ENCODE measurements around the gene KCNB1.

The KCNB1 gene

GRCh38 chr20:49496043-49496442 is 13.6 kb upstream of the KCNB1 start:
- DNase-seq (ENCODE audit: extremely low spot score) = no peak
- TF ChIP-seq, protein P1, sequence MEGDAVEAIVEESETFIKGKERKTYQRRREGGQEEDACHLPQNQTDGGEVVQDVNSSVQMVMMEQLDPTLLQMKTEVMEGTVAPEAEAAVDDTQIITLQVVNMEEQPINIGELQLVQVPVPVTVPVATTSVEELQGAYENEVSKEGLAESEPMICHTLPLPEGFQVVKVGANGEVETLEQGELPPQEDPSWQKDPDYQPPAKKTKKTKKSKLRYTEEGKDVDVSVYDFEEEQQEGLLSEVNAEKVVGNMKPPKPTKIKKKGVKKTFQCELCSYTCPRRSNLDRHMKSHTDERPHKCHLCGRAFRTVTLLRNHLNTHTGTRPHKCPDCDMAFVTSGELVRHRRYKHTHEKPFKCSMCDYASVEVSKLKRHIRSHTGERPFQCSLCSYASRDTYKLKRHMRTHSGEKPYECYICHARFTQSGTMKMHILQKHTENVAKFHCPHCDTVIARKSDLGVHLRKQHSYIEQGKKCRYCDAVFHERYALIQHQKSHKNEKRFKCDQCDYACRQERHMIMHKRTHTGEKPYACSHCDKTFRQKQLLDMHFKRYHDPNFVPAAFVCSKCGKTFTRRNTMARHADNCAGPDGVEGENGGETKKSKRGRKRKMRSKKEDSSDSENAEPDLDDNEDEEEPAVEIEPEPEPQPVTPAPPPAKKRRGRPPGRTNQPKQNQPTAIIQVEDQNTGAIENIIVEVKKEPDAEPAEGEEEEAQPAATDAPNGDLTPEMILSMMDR (IDR thresholded peaks at IDR 0.05; ENCODE audit: control extremely low read depth, extremely low read depth, low read depth, missing control alignments) = no peak
- ChIA-PET POLR2A (no interaction called here), CTCF (no interaction called here)

DNA sequence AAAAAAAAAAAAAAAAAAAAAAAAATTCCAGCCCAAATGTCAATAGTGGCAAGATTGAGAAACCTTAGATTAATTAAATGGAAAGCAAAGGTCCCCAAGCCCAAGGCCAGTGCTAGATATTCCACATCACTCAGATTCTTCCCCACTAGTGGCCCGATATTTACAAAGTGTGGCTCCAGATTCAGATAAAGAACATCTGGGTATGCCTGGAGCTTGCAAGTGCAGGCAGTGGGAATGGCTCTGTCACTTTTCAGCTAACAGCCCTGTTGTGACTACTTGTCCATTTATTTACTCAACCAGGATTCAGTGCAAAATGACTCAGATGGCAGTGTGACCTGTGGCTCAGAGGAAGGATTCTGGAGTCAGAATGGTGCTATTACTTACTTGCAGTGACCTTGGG is 8.2 kb upstream of the KCNB1 start:
- no peak for DNase-seq (ENCODE audit: extremely low spot score)
- CTCF ChIA-PET = no interaction called here
- TF ChIP-seq, protein P1 (IDR thresholded peaks at IDR 0.05; ENCODE audit: control extremely low read depth, extremely low read depth, low read depth, missing control alignments) = no peak
- POLR2A ChIA-PET = no interaction called here

DNA sequence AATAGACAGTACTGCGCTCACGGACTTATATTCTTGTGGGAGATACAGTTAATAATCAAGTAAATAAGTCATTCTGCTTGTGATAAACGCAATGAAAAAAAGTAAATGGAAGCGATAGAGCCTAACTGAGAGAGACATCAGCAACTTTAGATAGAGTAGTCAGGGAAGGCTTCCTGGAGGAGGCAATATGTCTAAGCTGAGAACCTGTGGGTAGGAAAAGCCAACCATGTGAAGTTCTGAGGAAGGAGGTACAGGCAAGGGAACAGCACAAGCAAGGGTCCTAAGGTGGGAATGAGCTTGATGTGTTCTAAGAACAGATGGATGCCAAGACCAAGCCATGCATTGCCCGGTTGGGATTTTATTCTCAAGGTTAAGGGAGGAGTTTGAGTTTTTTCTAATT is 7.2 kb upstream of the KCNB1 start:
- POLR2A ChIA-PET = no interaction called here
- TF ChIP-seq, protein P1 (IDR thresholded peaks at IDR 0.05; ENCODE audit: control extremely low read depth, extremely low read depth, low read depth, missing control alignments) = no peak
- CTCF ChIA-PET = interaction anchor here (1.4 kb wide), 1 partner anchor 13 kb away, joined by 4 read pairs; no protein-coding TSS in a partner anchor
- DNase-seq (ENCODE audit: extremely low spot score) = no peak

GRCh38 chr20:49486064-49486463 is 3.6 kb upstream of the KCNB1 start:
- POLR2A ChIA-PET = no interaction called here
- no peak for DNase-seq (ENCODE audit: extremely low spot score)
- TF ChIP-seq, protein P1 (IDR thresholded peaks at IDR 0.05; ENCODE audit: control extremely low read depth, extremely low read depth, low read depth, missing control alignments) = no peak
- CTCF ChIA-PET = interaction anchor here (1.2 to 2.3 kb wide), 2 partner anchors 102 to 152 kb away, joined by 3 to 8 read pairs; no protein-coding TSS in a partner anchor

GRCh38 chr20:49485563-49485962 is 3.1 kb upstream of the KCNB1 start:
- DNase-seq (ENCODE audit: extremely low spot score) = no peak
- TF ChIP-seq, protein P1 (IDR thresholded peaks at IDR 0.05; ENCODE audit: control extremely low read depth, extremely low read depth, low read depth, missing control alignments) = no peak
- POLR2A ChIA-PET = no interaction called here
- CTCF ChIA-PET = interaction anchor here (1.2 to 2.3 kb wide), 3 partner anchors 14 to 151 kb away, joined by 3 to 8 read pairs (median 4); no protein-coding TSS in a partner anchor

DNA sequence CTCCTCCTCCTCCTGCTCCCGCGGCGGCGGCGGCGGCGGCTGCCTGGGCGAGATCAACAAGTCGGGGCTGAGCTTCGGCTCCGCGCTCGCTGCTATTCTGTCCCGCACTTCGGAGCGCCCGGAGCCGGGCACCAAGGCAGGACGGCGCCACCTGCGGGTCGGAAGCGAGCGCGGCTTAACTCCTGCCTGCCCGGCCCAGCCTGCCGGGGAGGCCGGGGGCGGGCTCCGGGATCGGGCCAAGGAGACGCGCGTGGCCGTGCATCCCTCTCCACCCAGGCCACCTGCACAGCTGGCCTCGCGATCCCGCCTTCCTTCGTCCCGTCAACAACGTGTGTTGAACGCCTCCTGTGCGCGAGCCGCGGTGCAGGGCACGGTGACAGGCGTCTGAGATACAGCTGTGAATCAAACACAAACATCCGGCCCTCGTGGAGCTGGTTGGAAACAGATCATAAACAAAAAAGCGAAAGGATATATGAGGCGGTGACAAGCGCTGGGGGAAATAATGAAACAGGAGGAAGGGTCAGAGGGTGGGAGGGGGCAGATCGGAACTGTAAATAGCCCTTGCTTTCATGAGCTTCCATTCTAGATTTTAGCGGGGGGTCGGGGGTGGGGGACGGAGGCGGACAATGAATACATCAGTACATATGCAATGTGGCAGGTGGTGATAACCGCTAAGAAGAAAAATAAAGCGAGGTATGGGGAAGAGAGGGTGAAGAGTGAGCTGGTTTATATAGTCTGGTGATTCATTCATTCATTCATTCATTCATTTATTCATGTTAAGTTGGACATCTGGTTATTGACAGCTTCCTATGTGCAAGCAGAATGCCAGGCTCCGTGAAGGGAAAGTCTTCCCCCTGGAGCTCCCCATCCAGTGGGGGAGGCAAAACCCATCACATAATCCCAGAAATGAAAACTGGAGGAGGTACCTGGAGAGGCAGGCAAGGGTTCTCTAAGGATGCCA is 2.0 kb upstream of the KCNB1 start:
- peak; percentile 77 for DNase-seq (ENCODE audit: extremely low spot score)
- TF ChIP-seq, protein P1 (IDR thresholded peaks at IDR 0.05; ENCODE audit: control extremely low read depth, extremely low read depth, low read depth, missing control alignments) = peak; percentile 63
- POLR2A ChIA-PET = no interaction called here
- CTCF ChIA-PET = interaction anchor here (0.8 to 2.3 kb wide), 12 partner anchors 9 to 237 kb away, joined by 3 to 13 read pairs (median 4); no protein-coding TSS in a partner anchor
